ENCODE data around the gene CCDC93.
"Not testable (repeated sequence)": the region's sequence is repeated elsewhere in the genome, so short reads cannot be mapped to it uniquely, and the experiment has no call there.

Gene CCDC93

GRCh38 chr2:118046634-118047210 lies 32.9 kb upstream of the CCDC93 start:
- DNase-seq = no peak

- no peak for DNase-seq
Measured at GRCh38 chr2:118045286-118045685, 31.4 kb upstream of the CCDC93 start.

- DNase-seq = no peak
Measured at GRCh38 chr2:118044854-118045253, 31.0 kb upstream of the CCDC93 start.

- DNase-seq = no peak
Measured at GRCh38 chr2:118044103-118044716, 30.3 kb upstream of the CCDC93 start.

- DNase-seq = peak in 1 of 14 donors; percentile 2
Measured at GRCh38 chr2:118040891-118041290, 27.0 kb upstream of the CCDC93 start.

- peak in 2 of 14 donors; percentile 2 to 11 for DNase-seq
Measured at GRCh38 chr2:118032169-118033013, 18.5 kb upstream of the CCDC93 start.

- DNase-seq = no peak
Measured at GRCh38 chr2:118031566-118031965, 17.7 kb upstream of the CCDC93 start.

- no peak for DNase-seq
Measured at GRCh38 chr2:118029025-118029424, 15.2 kb upstream of the CCDC93 start.

- DNase-seq = no peak
Measured at GRCh38 chr2:118021356-118021755, 7.5 kb upstream of the CCDC93 start.

- no peak for DNase-seq
Measured at GRCh38 chr2:118019821-118020220, 6.0 kb upstream of the CCDC93 start.

- DNase-seq = no peak
Measured at GRCh38 chr2:118016911-118017310, 3.0 kb upstream of the CCDC93 start.

- DNase-seq = not testable (repeated sequence)
Measured at GRCh38 chr2:118015761-118016160, 1.9 kb upstream of the CCDC93 start.

GRCh38 chr2:118014492-118014824 lies 588 bp upstream of the CCDC93 start:
- DNase-seq = peak in 2 of 14 donors; percentile 41 to 43

GRCh38 chr2:118013221-118013723 lies 598 bp downstream of the CCDC93 start:
- DNase-seq = peak in 11 of 14 donors; percentile 12 to 66 (median 52)

GRCh38 chr2:118012778-118013177 lies 1.1 kb downstream of the CCDC93 start:
- DNase-seq = peak in 1 of 14 donors; percentile 33

GRCh38 chr2:118010473-118010872 lies 3.4 kb downstream of the CCDC93 start:
- DNase-seq = no peak

GRCh38 chr2:118006861-118007260 lies 7.0 kb downstream of the CCDC93 start:
- DNase-seq = no peak

GRCh38 chr2:118006326-118006725 lies 7.5 kb downstream of the CCDC93 start:
- DNase-seq = no peak

GRCh38 chr2:118003396-118003824 lies 10.5 kb downstream of the CCDC93 start:
- DNase-seq = peak in 9 of 14 donors; percentile 6 to 46 (median 21)

- no peak for DNase-seq
Measured at GRCh38 chr2:118000041-118000440, 13.8 kb downstream of the CCDC93 start.

- no peak for DNase-seq
Measured at GRCh38 chr2:117997872-117998454, 15.9 kb downstream of the CCDC93 start.

- no peak for DNase-seq
Measured at GRCh38 chr2:117996525-117996924, 17.3 kb downstream of the CCDC93 start.

GRCh38 chr2:117994729-117995128 lies 19.1 kb downstream of the CCDC93 start:
- DNase-seq = no peak
